HEK293 (cell line): Measurements from ENCODE around the gene TRABD.
"Not testable (repeated sequence)": the region's sequence is repeated elsewhere in the genome, so short reads cannot be mapped to it uniquely, and the experiment has no call there.

Experiments used
- CTCF ChIA-PET: fragments of 350-600 bp; formaldehyde crosslinking; extraction: SDS; loops from one replicate; lab custom pipeline; 2021; ENCODE audit warnings: antibody characterized with exemption; lab: Yijun Ruan, JAX
- POLR2A ChIA-PET: fragments of 300-600 bp; formaldehyde crosslinking; extraction: SDS; loops from one replicate; lab custom pipeline; 2020; ENCODE audit warnings: antibody characterized with exemption, inconsistent platforms; lab: Yijun Ruan, JAX
- H3K27ac ChIP-seq: fragments of 200-500 bp; sonication (Bioruptor generic); 2 replicates; pipeline ENCODE4 v1.5.1; 2014; ENCODE audit warnings: low read depth, low read length, control low read depth, inconsistent platforms; ENCODE audit errors: extremely low read depth
- H3K36me3 ChIP-seq, 2 experiments: fragments of 200-500 bp in 1 of 2; sonication (Bioruptor generic) in 1 of 2; 1 replicate in 1 of 2; 2 replicates in 1 of 2; pipeline ENCODE4 v1.5.1; 2014 to 2017; ENCODE audit warnings: inconsistent platforms in 2 of 2, low read length in 2 of 2; ENCODE audit not compliant: control insufficient read depth in 2 of 2, insufficient read depth in 1 of 2
- H3K4me1 ChIP-seq: fragments of 200-500 bp; sonication (Bioruptor generic); 2 replicates; pipeline ENCODE4 v1.5.1; 2014; ENCODE audit warnings: mild to moderate bottlenecking, low read length, inconsistent platforms; ENCODE audit not compliant: control insufficient read depth, insufficient read depth
- H3K4me3 ChIP-seq: 2 replicates; pipeline ENCODE4 v1.5.1; 2011; ENCODE audit warnings: low read depth, mild to moderate bottlenecking, control low read depth, low read length, moderate library complexity
- H3K9me3 ChIP-seq: fragments of 200-500 bp; sonication (Bioruptor generic); 2 replicates; pipeline ENCODE4 v1.5.1; 2014; ENCODE audit warnings: low read depth, low read length, inconsistent platforms; ENCODE audit not compliant: control insufficient read depth, insufficient read depth
- HOXC10 ChIP-seq: sonication (generic); formaldehyde crosslinking; IDR thresholded peaks from 2 replicates; pipeline ENCODE4 v1.8.1; 2023; ENCODE audit warnings: mild to moderate bottlenecking, missing genetic modification reagents
- KLF10 ChIP-seq: fragments of 450-650 bp; IDR thresholded peaks from 2 replicates; pipeline ENCODE4 v1.5.1; 2018; ENCODE audit warnings: missing biosample characterization, mild to moderate bottlenecking, missing genetic modification characterization
- SETDB1 ChIP-seq: IDR thresholded peaks from one replicate; pipeline ENCODE4 v1.6.1; 2017; ENCODE audit warnings: mild to moderate bottlenecking, low read length, moderate library complexity, mixed read lengths; ENCODE audit not compliant: insufficient read length
- ZBTB17 ChIP-seq: fragments of 450-650 bp; formaldehyde crosslinking; IDR thresholded peaks from 2 replicates; pipeline ENCODE4 v1.5.1; 2016; ENCODE audit warnings: missing biosample characterization, missing genetic modification characterization
- ZEB2 ChIP-seq: fragments of 450-650 bp; formaldehyde crosslinking; IDR thresholded peaks from 2 replicates; pipeline ENCODE4 v1.5.1; 2016; ENCODE audit warnings: missing biosample characterization, missing genetic modification characterization
- ZIC2 ChIP-seq: fragments of 450-650 bp; formaldehyde crosslinking; IDR thresholded peaks from 2 replicates; pipeline ENCODE4 v1.5.1; 2016; ENCODE audit warnings: missing biosample characterization, missing genetic modification characterization
- ZNF18 ChIP-seq: fragments of 450-650 bp; formaldehyde crosslinking; IDR thresholded peaks from 2 replicates; pipeline ENCODE4 v1.5.1; 2016; ENCODE audit warnings: missing biosample characterization, missing genetic modification characterization
- ZNF184 ChIP-seq: fragments of 450-650 bp; IDR thresholded peaks from 2 replicates; pipeline ENCODE4 v1.5.1; 2018; ENCODE audit warnings: missing biosample characterization, mild to moderate bottlenecking, missing genetic modification characterization
- ZNF2 ChIP-seq: fragments of 450-650 bp; formaldehyde crosslinking; IDR thresholded peaks from 2 replicates; pipeline ENCODE4 v1.5.1; 2016; ENCODE audit warnings: missing biosample characterization, missing genetic modification characterization
- ZNF335 ChIP-seq: fragments of 450-650 bp; formaldehyde crosslinking; conservative IDR thresholded peaks from 2 replicates; pipeline ENCODE4 v1.5.1; 2016; ENCODE audit warnings: missing biosample characterization, missing genetic modification characterization
- ZNF341 ChIP-seq: fragments of 450-650 bp; formaldehyde crosslinking; IDR thresholded peaks from 2 replicates; pipeline ENCODE4; 2016; ENCODE audit warnings: low read depth, missing biosample characterization, missing genetic modification characterization
- ZNF433 ChIP-seq: fragments of 450-650 bp; formaldehyde crosslinking; IDR thresholded peaks from 2 replicates; pipeline ENCODE4 v1.5.1; 2016; ENCODE audit warnings: missing biosample characterization, missing genetic modification characterization, low read depth
- ZNF529 ChIP-seq: fragments of 450-650 bp; formaldehyde crosslinking; IDR thresholded peaks from 2 replicates; pipeline ENCODE4 v1.5.1; 2017; ENCODE audit warnings: missing genetic modification characterization, missing biosample characterization; ENCODE audit not compliant: insufficient replicate concordance
- ZNF670 ChIP-seq: fragments of 450-650 bp; formaldehyde crosslinking; IDR thresholded peaks from 2 replicates; pipeline ENCODE4 v1.5.1; 2016; ENCODE audit warnings: missing biosample characterization, missing genetic modification characterization, low read depth
- ZNF792 ChIP-seq: fragments of 450-650 bp; formaldehyde crosslinking; IDR thresholded peaks from 2 replicates; pipeline ENCODE4 v1.5.1; 2016; ENCODE audit warnings: missing biosample characterization, missing genetic modification characterization
- ZSCAN23 ChIP-seq: fragments of 450-650 bp; formaldehyde crosslinking; IDR thresholded peaks from 2 replicates; pipeline ENCODE4 v1.5.1; 2016; ENCODE audit warnings: missing biosample characterization, missing genetic modification characterization
- TF ChIP-seq, protein P1 (sequence below): fragments of 450-650 bp; formaldehyde crosslinking; IDR thresholded peaks from 2 replicates; pipeline ENCODE4 v1.5.1; 2016; ENCODE audit warnings: missing biosample characterization, missing genetic modification characterization
- TF ChIP-seq, protein P2 (sequence below): fragments of 450-650 bp; formaldehyde crosslinking; IDR thresholded peaks from 2 replicates; pipeline ENCODE4 v1.5.1; 2017; ENCODE audit warnings: missing biosample characterization, mild to moderate bottlenecking, missing genetic modification characterization, moderate library complexity
- TF ChIP-seq, protein P3 (sequence below): fragments of 450-650 bp; formaldehyde crosslinking; IDR thresholded peaks from 2 replicates; pipeline ENCODE4 v1.5.1; 2016; ENCODE audit warnings: missing biosample characterization, missing genetic modification characterization, borderline replicate concordance

The TRABD gene

GRCh38 chr22:50185375-50186087 is at the start of gene TRABD (continued):
- TF ChIP-seq ZNF18 (tag by site-specific recombination), result no peak
- TF ChIP-seq ZSCAN23 (tag by site-specific recombination), result no peak
- TF ChIP-seq ZNF792, result no peak
- TF ChIP-seq, protein P1, sequence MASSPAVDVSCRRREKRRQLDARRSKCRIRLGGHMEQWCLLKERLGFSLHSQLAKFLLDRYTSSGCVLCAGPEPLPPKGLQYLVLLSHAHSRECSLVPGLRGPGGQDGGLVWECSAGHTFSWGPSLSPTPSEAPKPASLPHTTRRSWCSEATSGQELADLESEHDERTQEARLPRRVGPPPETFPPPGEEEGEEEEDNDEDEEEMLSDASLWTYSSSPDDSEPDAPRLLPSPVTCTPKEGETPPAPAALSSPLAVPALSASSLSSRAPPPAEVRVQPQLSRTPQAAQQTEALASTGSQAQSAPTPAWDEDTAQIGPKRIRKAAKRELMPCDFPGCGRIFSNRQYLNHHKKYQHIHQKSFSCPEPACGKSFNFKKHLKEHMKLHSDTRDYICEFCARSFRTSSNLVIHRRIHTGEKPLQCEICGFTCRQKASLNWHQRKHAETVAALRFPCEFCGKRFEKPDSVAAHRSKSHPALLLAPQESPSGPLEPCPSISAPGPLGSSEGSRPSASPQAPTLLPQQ, result 0 out of 2 replicates have a peak, but pooled peaks have one; percentile 23
- no peak for TF ChIP-seq ZNF529 (tag by site-specific recombination)
- no peak for TF ChIP-seq ZNF341
- no peak for TF ChIP-seq ZNF184 (tag by site-specific recombination)
- TF ChIP-seq ZNF2 (tag by site-specific recombination), result peak; percentile 53; the same call in 1 of the 2 replicates
- peak; percentile 42 for TF ChIP-seq ZNF335 (tag by site-specific recombination)
- TF ChIP-seq, all 188 proteins: peak for 22

DNA sequence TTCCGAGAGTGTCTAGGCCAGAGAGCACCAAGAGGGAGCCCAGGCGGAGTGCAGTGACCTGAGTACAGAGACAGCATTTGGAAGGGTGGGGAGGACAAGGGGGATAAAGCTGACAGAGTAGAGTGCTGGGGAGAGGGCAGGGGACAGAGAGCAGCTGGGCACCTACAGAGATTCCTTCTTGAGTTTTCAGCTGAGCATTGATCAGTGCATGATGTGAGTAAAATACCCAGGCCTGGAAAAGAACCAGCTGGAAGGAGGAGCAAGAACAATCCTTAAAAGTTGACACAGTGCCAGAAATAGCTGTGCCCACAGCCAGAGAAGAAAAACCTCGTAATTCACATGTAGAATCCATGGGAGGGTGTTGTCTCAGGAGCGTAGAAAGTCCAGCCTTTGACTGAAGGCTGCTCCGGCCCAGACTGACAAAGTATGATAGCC is 49.1 kb upstream of the TRABD start:
- CTCF ChIA-PET, result interaction anchor here (1.1 kb wide), 1 partner anchor 12 kb away, joined by 4 read pairs; no protein-coding TSS in a partner anchor
- no peaks in the 10 kb centered on the region for H3K36me3 ChIP-seq
- H3K27ac ChIP-seq, result no peak overlapping the region
- POLR2A ChIA-PET, result no interaction called here
- TF ChIP-seq ZNF670 (tag by site-specific recombination) (no peak), ZBTB17 (tag by site-specific recombination) (peak; percentile 56; the same call in 1 of the 2 replicates), ZEB2 (tag by site-specific recombination) (no peak), ZIC2 (tag by site-specific recombination) (peak; percentile 48)
- TF ChIP-seq, protein P2, sequence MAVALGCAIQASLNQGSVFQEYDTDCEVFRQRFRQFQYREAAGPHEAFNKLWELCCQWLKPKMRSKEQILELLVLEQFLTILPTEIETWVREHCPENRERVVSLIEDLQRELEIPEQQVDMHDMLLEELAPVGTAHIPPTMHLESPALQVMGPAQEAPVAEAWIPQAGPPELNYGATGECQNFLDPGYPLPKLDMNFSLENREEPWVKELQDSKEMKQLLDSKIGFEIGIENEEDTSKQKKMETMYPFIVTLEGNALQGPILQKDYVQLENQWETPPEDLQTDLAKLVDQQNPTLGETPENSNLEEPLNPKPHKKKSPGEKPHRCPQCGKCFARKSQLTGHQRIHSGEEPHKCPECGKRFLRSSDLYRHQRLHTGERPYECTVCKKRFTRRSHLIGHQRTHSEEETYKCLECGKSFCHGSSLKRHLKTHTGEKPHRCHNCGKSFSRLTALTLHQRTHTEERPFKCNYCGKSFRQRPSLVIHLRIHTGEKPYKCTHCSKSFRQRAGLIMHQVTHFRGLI (tag by site-specific recombination), result no peak
- H3K4me1 ChIP-seq, result peaks cover 2% of the 10 kb centered on the region; the same call in 1 of the 2 replicates
- no peak overlapping the region for H3K4me3 ChIP-seq
- no peaks in the 10 kb centered on the region for H3K9me3 ChIP-seq

GRCh38 chr22:50137277-50137676 is 48.4 kb upstream of the TRABD start:
- H3K9me3 ChIP-seq, H3K36me3 ChIP-seq, H3K4me3 ChIP-seq, POLR2A ChIA-PET, H3K4me1 ChIP-seq, H3K27ac ChIP-seq: not testable (repeated sequence)
- CTCF ChIA-PET, result interaction anchor here (1.1 kb wide), 1 partner anchor 11 kb away, joined by 4 read pairs; no protein-coding TSS in a partner anchor

GRCh38 chr22:50138041-50138440 is 47.7 kb upstream of the TRABD start:
- Histone ChIP-seq H3K4me3 (no peak overlapping the region), H3K36me3 (no peaks in the 10 kb centered on the region), H3K4me1 (peaks cover 6% of the 10 kb centered on the region; the same call in 1 of the 2 replicates), H3K27ac (no peak overlapping the region), H3K9me3 (no peaks in the 10 kb centered on the region)
- CTCF ChIA-PET, result interaction anchor here (0.8 kb wide), 1 partner anchor 11 kb away, joined by 3 read pairs; no protein-coding TSS in a partner anchor
- POLR2A ChIA-PET, result no interaction called here
- TF ChIP-seq ZNF433 (tag by site-specific recombination) (no peak), KLF10 (no peak), HOXC10 (no peak), SETDB1 (no peak)
- TF ChIP-seq, protein P3, sequence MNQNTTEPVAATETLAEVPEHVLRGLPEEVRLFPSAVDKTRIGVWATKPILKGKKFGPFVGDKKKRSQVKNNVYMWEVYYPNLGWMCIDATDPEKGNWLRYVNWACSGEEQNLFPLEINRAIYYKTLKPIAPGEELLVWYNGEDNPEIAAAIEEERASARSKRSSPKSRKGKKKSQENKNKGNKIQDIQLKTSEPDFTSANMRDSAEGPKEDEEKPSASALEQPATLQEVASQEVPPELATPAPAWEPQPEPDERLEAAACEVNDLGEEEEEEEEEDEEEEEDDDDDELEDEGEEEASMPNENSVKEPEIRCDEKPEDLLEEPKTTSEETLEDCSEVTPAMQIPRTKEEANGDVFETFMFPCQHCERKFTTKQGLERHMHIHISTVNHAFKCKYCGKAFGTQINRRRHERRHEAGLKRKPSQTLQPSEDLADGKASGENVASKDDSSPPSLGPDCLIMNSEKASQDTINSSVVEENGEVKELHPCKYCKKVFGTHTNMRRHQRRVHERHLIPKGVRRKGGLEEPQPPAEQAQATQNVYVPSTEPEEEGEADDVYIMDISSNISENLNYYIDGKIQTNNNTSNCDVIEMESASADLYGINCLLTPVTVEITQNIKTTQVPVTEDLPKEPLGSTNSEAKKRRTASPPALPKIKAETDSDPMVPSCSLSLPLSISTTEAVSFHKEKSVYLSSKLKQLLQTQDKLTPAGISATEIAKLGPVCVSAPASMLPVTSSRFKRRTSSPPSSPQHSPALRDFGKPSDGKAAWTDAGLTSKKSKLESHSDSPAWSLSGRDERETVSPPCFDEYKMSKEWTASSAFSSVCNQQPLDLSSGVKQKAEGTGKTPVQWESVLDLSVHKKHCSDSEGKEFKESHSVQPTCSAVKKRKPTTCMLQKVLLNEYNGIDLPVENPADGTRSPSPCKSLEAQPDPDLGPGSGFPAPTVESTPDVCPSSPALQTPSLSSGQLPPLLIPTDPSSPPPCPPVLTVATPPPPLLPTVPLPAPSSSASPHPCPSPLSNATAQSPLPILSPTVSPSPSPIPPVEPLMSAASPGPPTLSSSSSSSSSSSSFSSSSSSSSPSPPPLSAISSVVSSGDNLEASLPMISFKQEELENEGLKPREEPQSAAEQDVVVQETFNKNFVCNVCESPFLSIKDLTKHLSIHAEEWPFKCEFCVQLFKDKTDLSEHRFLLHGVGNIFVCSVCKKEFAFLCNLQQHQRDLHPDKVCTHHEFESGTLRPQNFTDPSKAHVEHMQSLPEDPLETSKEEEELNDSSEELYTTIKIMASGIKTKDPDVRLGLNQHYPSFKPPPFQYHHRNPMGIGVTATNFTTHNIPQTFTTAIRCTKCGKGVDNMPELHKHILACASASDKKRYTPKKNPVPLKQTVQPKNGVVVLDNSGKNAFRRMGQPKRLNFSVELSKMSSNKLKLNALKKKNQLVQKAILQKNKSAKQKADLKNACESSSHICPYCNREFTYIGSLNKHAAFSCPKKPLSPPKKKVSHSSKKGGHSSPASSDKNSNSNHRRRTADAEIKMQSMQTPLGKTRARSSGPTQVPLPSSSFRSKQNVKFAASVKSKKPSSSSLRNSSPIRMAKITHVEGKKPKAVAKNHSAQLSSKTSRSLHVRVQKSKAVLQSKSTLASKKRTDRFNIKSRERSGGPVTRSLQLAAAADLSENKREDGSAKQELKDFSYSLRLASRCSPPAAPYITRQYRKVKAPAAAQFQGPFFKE (tag by site-specific recombination), result no peak
